ENCODE measurements around the gene COL8A1.

The COL8A1 gene

DNA sequence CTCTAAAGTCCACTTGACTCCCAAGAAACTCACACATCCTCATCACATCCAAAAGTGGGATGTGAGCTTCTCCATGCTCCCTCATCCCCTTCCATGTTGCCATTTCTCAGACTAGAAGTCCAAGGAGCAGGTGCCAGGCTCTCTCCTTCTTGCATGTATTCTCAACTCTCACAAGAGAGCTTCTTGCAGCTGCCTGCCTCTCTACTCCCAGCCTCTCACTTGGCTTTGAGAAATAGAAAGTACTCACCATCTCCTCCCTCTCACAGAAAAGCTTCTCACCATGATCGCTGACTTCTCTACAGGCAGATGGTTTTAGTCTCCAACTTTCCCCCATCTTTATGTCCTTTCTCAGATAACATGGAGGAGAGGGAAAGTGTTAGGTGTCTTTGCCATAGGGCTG, 26.6 kb downstream of the COL8A1 start:
- DNase-seq (ENCODE audit: low read depth in 1 of 2, low spot score in 1 of 2): no peak
- no peak for TF ChIP-seq JUND (IDR thresholded peaks at IDR 0.05; ENCODE audit: low read depth)
- in situ Hi-C loops (cut with HindIII; ENCODE audit: low pct_unique_long_range_greater_than_20kb, low sequenced_read_pairs): no loop called here

- TF ChIP-seq JUND (IDR thresholded peaks at IDR 0.05; ENCODE audit: low read depth): no peak
- DNase-seq (ENCODE audit: low read depth in 1 of 2, low spot score in 1 of 2): no peak
- in situ Hi-C loops (cut with HindIII; ENCODE audit: low pct_unique_long_range_greater_than_20kb, low sequenced_read_pairs): no loop called here
Measured at GRCh38 chr3:99666201-99666600, 27.8 kb downstream of the COL8A1 start.

DNA sequence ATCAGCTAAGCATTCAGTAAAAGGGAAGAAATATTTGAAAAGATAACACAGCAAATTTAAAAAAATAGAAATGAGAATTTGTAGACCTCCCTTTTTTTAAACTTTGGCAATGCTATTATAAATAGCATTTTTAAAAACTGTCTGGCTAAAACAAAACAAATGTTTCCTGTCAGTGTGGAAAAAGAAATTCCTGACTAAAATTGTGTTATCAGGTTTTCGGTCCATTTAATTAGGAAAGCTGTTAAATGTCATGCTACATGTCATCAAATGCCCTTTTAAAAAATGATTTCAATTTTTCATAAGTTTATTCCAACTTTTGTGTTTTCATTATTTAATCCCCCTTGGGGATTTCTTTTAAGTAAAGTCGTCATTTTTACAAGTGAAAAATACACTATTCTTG, 29.6 kb downstream of the COL8A1 start:
- no peak for TF ChIP-seq JUND (IDR thresholded peaks at IDR 0.05; ENCODE audit: low read depth)
- in situ Hi-C loops (cut with HindIII; ENCODE audit: low pct_unique_long_range_greater_than_20kb, low sequenced_read_pairs): no loop called here
- no peak for DNase-seq (ENCODE audit: low read depth in 1 of 2, low spot score in 1 of 2)

GRCh38 chr3:99669879-99670555, 31.6 kb downstream of the COL8A1 start:
- no peak for TF ChIP-seq JUND (IDR thresholded peaks at IDR 0.05; ENCODE audit: low read depth)
- in situ Hi-C loops (cut with HindIII; ENCODE audit: low pct_unique_long_range_greater_than_20kb, low sequenced_read_pairs): no loop called here
- DNase-seq (ENCODE audit: low read depth in 1 of 2, low spot score in 1 of 2): no peak

DNA sequence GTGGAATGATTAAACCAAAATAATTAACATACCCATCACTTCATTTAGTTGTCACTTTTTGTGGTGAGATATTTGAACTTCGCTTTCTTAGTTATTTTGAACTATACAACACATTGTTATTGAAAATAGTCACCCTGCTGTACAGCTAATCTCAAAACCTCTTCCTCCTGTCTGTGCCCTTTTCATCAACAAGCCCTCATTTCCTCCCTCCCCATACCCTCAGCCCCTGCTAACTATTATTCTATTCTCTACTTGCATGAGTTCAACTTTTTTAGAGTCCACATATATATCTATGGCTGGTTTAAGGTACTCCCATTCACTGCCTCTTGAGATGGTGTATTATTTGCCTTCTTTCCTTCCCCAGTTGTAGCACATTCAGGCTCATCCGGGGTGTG, 32.2 kb downstream of the COL8A1 start:
- in situ Hi-C loops (cut with HindIII; ENCODE audit: low pct_unique_long_range_greater_than_20kb, low sequenced_read_pairs): no loop called here
- TF ChIP-seq JUND (IDR thresholded peaks at IDR 0.05; ENCODE audit: low read depth): no peak
- no peak for DNase-seq (ENCODE audit: low read depth in 1 of 2, low spot score in 1 of 2)

DNA sequence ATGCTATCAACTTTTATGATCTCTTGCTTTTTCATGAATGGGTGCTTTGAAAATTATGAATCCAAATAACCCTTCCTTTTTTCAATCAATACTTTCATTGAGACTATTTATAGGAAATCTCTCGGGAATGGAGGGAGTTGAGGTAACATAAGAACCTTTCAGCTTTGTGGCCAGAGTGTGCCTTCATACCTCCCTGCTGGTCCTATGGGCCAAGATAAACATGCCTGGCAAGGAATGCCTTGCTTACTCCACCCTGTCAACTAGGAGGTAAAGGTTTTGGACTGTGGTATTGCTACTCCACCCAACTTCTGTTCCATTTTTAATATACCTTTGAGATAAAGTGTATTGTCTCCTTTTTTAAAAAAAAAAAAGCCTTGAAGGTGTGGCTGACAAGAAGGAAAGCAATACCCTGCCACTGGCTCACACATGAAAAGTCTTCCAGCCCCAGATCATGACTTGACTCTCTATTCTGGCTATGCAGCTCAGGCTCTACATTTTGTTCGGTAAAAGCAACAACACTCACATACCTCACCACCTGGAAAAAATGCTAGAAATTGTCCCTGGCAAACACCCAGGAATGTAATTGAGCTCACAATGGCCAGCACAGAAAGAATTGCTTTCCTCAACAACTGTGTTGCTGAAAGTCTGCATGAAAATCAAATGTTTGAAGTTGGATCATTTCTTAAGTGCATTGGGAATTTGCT, 35.8 kb downstream of the COL8A1 start:
- no peak for DNase-seq (ENCODE audit: low read depth in 1 of 2, low spot score in 1 of 2)
- TF ChIP-seq JUND (IDR thresholded peaks at IDR 0.05; ENCODE audit: low read depth): no peak
- in situ Hi-C loops (cut with HindIII; ENCODE audit: low pct_unique_long_range_greater_than_20kb, low sequenced_read_pairs): no loop called here

- in situ Hi-C loops (cut with HindIII; ENCODE audit: low pct_unique_long_range_greater_than_20kb, low sequenced_read_pairs): no loop called here
- TF ChIP-seq JUND (IDR thresholded peaks at IDR 0.05; ENCODE audit: low read depth): no peak
- DNase-seq (ENCODE audit: low read depth in 1 of 2, low spot score in 1 of 2): no peak
Measured at GRCh38 chr3:99678023-99678422, 39.6 kb downstream of the COL8A1 start.

DNA sequence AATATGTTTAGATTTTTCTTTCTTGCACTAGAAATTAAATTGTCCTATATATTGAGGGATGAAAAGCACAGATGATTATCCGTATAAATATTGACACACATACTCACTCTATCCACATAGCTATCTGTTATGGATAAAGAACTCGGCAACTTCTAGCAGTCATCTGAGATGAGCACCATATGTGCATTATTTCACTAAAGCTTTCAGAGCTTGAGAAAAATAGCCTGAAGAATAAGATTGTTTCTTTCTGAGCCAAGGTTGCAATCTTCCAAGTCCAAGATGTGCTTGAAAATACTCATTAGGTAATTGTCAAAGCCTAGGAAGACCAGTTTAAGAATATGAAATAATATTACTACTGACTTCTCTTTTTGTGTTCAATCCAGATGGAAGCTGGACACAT, 40.5 kb downstream of the COL8A1 start:
- no peak for TF ChIP-seq JUND (IDR thresholded peaks at IDR 0.05; ENCODE audit: low read depth)
- no peak for DNase-seq (ENCODE audit: low read depth in 1 of 2, low spot score in 1 of 2)
- in situ Hi-C loops (cut with HindIII; ENCODE audit: low pct_unique_long_range_greater_than_20kb, low sequenced_read_pairs): no loop called here

DNA sequence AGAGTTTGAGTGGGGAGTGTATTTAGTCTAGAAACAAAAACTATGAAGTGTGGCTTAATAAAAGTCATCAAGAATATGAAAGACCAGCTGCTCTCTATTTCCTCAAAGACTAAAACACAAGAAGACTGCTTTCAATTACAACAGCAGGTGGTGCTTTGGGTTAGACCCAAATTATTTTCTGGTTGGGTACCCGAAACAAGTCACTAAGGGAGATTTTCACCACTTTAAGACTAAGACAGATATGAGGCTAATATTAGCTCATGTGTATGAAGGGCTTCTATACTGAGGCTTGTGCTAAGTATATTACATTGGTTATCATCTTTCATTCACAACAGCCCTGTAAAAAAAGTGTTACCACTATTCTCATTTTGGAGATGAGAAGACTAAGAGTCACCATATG, 43.1 kb downstream of the COL8A1 start:
- DNase-seq (ENCODE audit: low read depth in 1 of 2, low spot score in 1 of 2): no peak
- TF ChIP-seq JUND (IDR thresholded peaks at IDR 0.05; ENCODE audit: low read depth): no peak
- in situ Hi-C loops (cut with HindIII; ENCODE audit: low pct_unique_long_range_greater_than_20kb, low sequenced_read_pairs): no loop called here

- DNase-seq (ENCODE audit: low read depth in 1 of 2, low spot score in 1 of 2): no peak
- TF ChIP-seq JUND (IDR thresholded peaks at IDR 0.05; ENCODE audit: low read depth): no peak
- in situ Hi-C loops (cut with HindIII; ENCODE audit: low pct_unique_long_range_greater_than_20kb, low sequenced_read_pairs): no loop called here
Measured at GRCh38 chr3:99681976-99682375, 43.6 kb downstream of the COL8A1 start.

DNA sequence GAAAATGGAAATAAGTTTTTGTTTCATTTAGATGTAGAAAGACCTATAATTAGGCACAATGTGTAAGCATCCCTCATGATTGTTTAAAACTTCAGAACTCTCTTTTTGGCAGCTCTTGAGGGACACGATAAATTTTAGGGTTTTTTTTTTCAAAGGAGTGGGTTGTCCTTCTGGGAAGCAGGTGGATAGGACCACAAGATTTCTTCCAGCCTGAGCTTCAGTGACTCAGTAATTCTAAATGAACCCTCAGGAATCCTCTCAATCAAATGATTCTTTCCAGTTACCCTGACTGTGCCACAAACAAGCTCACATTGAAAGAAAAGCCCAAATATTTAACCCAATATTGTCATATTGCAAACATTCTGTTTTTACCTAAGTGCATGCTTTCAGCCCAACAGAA, 45.1 kb downstream of the COL8A1 start:
- in situ Hi-C loops (cut with HindIII; ENCODE audit: low pct_unique_long_range_greater_than_20kb, low sequenced_read_pairs): no loop called here
- no peak for DNase-seq (ENCODE audit: low read depth in 1 of 2, low spot score in 1 of 2)
- no peak for TF ChIP-seq JUND (IDR thresholded peaks at IDR 0.05; ENCODE audit: low read depth)

- no peak for DNase-seq (ENCODE audit: low read depth in 1 of 2, low spot score in 1 of 2)
- TF ChIP-seq JUND (IDR thresholded peaks at IDR 0.05; ENCODE audit: low read depth): no peak
- in situ Hi-C loops (cut with HindIII; ENCODE audit: low pct_unique_long_range_greater_than_20kb, low sequenced_read_pairs): no loop called here
Measured at GRCh38 chr3:99683876-99684275, 45.5 kb downstream of the COL8A1 start.

DNA sequence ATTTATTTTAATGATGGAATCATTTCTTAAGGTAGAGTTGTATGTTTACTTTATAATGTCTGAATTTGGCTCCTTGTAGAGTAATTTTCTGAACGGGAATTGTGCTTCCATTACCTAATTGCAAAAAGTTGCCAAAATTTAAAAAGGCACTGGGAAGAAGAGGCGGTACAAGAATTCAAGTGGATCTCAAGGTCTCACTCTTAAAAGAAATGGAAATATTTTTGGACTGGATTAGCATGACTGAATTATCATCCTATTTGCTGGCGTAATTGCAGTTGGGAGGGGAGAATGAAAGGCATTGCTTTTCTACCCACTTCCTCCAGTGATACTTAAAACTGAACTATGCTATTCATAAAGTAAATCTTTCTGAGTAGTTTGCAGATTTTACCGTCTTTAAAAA, 46.2 kb downstream of the COL8A1 start:
- in situ Hi-C loops (cut with HindIII; ENCODE audit: low pct_unique_long_range_greater_than_20kb, low sequenced_read_pairs): no loop called here
- TF ChIP-seq JUND (IDR thresholded peaks at IDR 0.05; ENCODE audit: low read depth): no peak
- DNase-seq (ENCODE audit: low read depth in 1 of 2, low spot score in 1 of 2): no peak

GRCh38 chr3:99686469-99686868, 48.1 kb downstream of the COL8A1 start:
- no peak for DNase-seq (ENCODE audit: low read depth in 1 of 2, low spot score in 1 of 2)
- no peak for TF ChIP-seq JUND (IDR thresholded peaks at IDR 0.05; ENCODE audit: low read depth)
- in situ Hi-C loops (cut with HindIII; ENCODE audit: low pct_unique_long_range_greater_than_20kb, low sequenced_read_pairs): no loop called here

All from T47D (cell line).